WTC11 (cell line): ENCODE data around the gene ITPKB. TPM values are rescaled to one million over a fixed set of nuclear protein-coding genes. Genes with fewer than 3 reads are reported as not detected.
"Not testable (repeated sequence)": the region's sequence is repeated elsewhere in the genome, so short reads cannot be mapped to it uniquely, and the experiment has no call there.

ENCODE experiments used
- ATAC-seq: fragments of 200-7000 bp; cut with Tn5 transposase; 2 replicates; pipeline ENCODE4 v1.10.0; 2021; ENCODE audit warnings: mild to moderate bottlenecking, moderate library complexity
- CTCF ChIA-PET: fragments of 300-600 bp; sonication (Branson Sonifier 250); formaldehyde crosslinking; loops from one replicate; lab custom pipeline; 2021; ENCODE audit warnings: antibody characterized with exemption; lab: Charles Lee
- POLR2A ChIA-PET: fragments of 350-600 bp; sonication (Branson Sonifier 250); formaldehyde crosslinking; loops from one replicate; lab custom pipeline; 2021; ENCODE audit warnings: antibody characterized with exemption; lab: Charles Lee
- DNase-seq: peaks from one replicate; pipeline ENCODE4 v3.0.0; 2021; ENCODE audit warnings: low spot score
- H3K27ac Mint-ChIP-seq: 2 replicates; pipeline ENCODE4 v1.8.0; 2021; ENCODE audit warnings: mixed read lengths
- H3K27me3 Mint-ChIP-seq: 2 replicates; pipeline ENCODE4 v1.8.0; 2021; ENCODE audit warnings: low read depth, mild to moderate bottlenecking, moderate library complexity, mixed read lengths
- H3K36me3 Mint-ChIP-seq: 2 replicates; pipeline ENCODE4 v1.8.0; 2021; ENCODE audit warnings: mixed read lengths
- H3K4me1 Mint-ChIP-seq: 2 replicates; pipeline ENCODE4 v1.8.0; 2022; ENCODE audit warnings: mixed read lengths
- H3K4me3 Mint-ChIP-seq: 2 replicates; pipeline ENCODE4 v1.8.0; 2021; ENCODE audit warnings: mild to moderate bottlenecking, moderate library complexity, mixed read lengths
- H3K9me3 Mint-ChIP-seq: 2 replicates; pipeline ENCODE4 v1.8.0; 2021; ENCODE audit warnings: mixed read lengths
- CBFB ChIP-seq: sonication (generic); formaldehyde crosslinking; IDR thresholded peaks from 2 replicates; pipeline ENCODE4 v1.8.1; 2022; ENCODE audit warnings: mild to moderate bottlenecking, low read depth, missing genetic modification reagents
- ELF4 ChIP-seq: sonication (generic); formaldehyde crosslinking; IDR thresholded peaks from 2 replicates; pipeline ENCODE4 v1.8.1; 2022; ENCODE audit warnings: low read depth, mild to moderate bottlenecking, moderate library complexity, missing genetic modification reagents
- EMX1 ChIP-seq: fragments of 250-450 bp; sonication (Bioruptor Pico); IDR thresholded peaks from 2 replicates; pipeline ENCODE4 v1.8.0; 2021; ENCODE audit warnings: mild to moderate bottlenecking
- FOXP1 ChIP-seq: sonication (generic); formaldehyde crosslinking; IDR thresholded peaks from 2 replicates; pipeline ENCODE4 v1.8.0; 2022; ENCODE audit warnings: missing genetic modification reagents, mild to moderate bottlenecking, moderate library complexity, borderline replicate concordance
- HMGA2 ChIP-seq: fragments of 250-450 bp; sonication (Bioruptor Pico); IDR thresholded peaks from 2 replicates; pipeline ENCODE4 v1.4.0; 2021; ENCODE audit warnings: mild to moderate bottlenecking, moderate library complexity
- JAZF1 ChIP-seq: fragments of 250-450 bp; sonication (Bioruptor Pico); IDR thresholded peaks from 2 replicates; pipeline ENCODE4 v1.9.0; 2021; ENCODE audit warnings: moderate library complexity, mild to moderate bottlenecking, inconsistent platforms
- NFATC4 ChIP-seq: fragments of 250-450 bp; sonication (Bioruptor Pico); IDR thresholded peaks from 2 replicates; pipeline ENCODE4 v1.9.0; 2021; ENCODE audit warnings: mild to moderate bottlenecking
- NFE2L1 ChIP-seq: sonication (generic); formaldehyde crosslinking; IDR thresholded peaks from 2 replicates; pipeline ENCODE4 v1.8.1; 2023; ENCODE audit warnings: missing genetic modification reagents
- NR2C2 ChIP-seq: sonication (generic); formaldehyde crosslinking; IDR thresholded peaks from 2 replicates; pipeline ENCODE4 v1.8.0; 2022; ENCODE audit warnings: mild to moderate bottlenecking, missing genetic modification reagents
- PRRX2 ChIP-seq: fragments of 250-450 bp; sonication (Bioruptor Pico); IDR thresholded peaks from 2 replicates; pipeline ENCODE4 v1.8.0; 2021; ENCODE audit warnings: mild to moderate bottlenecking
- SMAD4 ChIP-seq: sonication (generic); formaldehyde crosslinking; IDR thresholded peaks from 2 replicates; pipeline ENCODE4 v1.8.0; 2022; ENCODE audit warnings: mild to moderate bottlenecking, missing genetic modification reagents
- SP1 ChIP-seq: sonication (generic); formaldehyde crosslinking; conservative IDR thresholded peaks from 2 replicates; pipeline ENCODE4 v1.8.1; 2022; ENCODE audit warnings: missing genetic modification reagents
- ZBTB21 ChIP-seq: sonication (generic); formaldehyde crosslinking; IDR thresholded peaks from 2 replicates; pipeline ENCODE4 v1.8.1; 2023; ENCODE audit warnings: mild to moderate bottlenecking, missing genetic modification reagents, borderline replicate concordance
- ZNF423 ChIP-seq: fragments of 250-450 bp; sonication (Bioruptor Pico); IDR thresholded peaks from 2 replicates; pipeline ENCODE4 v2.1.2; 2022; ENCODE audit warnings: mild to moderate bottlenecking, moderate library complexity
- ZNF671 ChIP-seq: fragments of 250-450 bp; sonication (Bioruptor Pico); IDR thresholded peaks from 2 replicates; pipeline ENCODE4 v1.8.0; 2021; ENCODE audit warnings: mild to moderate bottlenecking
- total RNA-seq: library from RNA; stranded (reverse); gene quantifications from 3 replicates; pipeline ENCODE4 v1.2.3, GENCODE V29; 2021
- TF ChIP-seq, protein P1 (sequence below): fragments of 200-600 bp; IDR thresholded peaks from 2 replicates; pipeline ENCODE4 v1.8.0; 2022; ENCODE audit warnings: antibody characterized with exemption
- TF ChIP-seq, protein P2 (sequence below): sonication (generic); formaldehyde crosslinking; IDR thresholded peaks from 2 replicates; pipeline ENCODE4 v1.8.1; 2022; ENCODE audit warnings: mild to moderate bottlenecking, missing genetic modification reagents, moderate library complexity, borderline replicate concordance
- TF ChIP-seq, protein P3 (sequence below): sonication (generic); formaldehyde crosslinking; IDR thresholded peaks from 2 replicates; pipeline ENCODE4 v1.8.0; 2022; ENCODE audit warnings: mild to moderate bottlenecking, missing genetic modification reagents
- TF ChIP-seq, protein P4 (sequence below): sonication (generic); formaldehyde crosslinking; IDR thresholded peaks from 2 replicates; pipeline ENCODE4 v1.8.1; 2023; ENCODE audit warnings: mild to moderate bottlenecking, missing genetic modification reagents, moderate library complexity
- TF ChIP-seq, protein P5 (sequence below): fragments of 250-450 bp; sonication (Bioruptor Pico); IDR thresholded peaks from 2 replicates; pipeline ENCODE4 v1.9.0; 2021; ENCODE audit warnings: mild to moderate bottlenecking, borderline replicate concordance
- TF ChIP-seq, protein P6 (sequence below): sonication (generic); formaldehyde crosslinking; IDR thresholded peaks from 2 replicates; pipeline ENCODE4 v1.8.1; 2023; ENCODE audit warnings: mild to moderate bottlenecking, moderate library complexity, missing genetic modification reagents

The ITPKB gene
- total RNA-seq, 1 experiment from 2014 or later, result 15.6 TPM

DNA sequence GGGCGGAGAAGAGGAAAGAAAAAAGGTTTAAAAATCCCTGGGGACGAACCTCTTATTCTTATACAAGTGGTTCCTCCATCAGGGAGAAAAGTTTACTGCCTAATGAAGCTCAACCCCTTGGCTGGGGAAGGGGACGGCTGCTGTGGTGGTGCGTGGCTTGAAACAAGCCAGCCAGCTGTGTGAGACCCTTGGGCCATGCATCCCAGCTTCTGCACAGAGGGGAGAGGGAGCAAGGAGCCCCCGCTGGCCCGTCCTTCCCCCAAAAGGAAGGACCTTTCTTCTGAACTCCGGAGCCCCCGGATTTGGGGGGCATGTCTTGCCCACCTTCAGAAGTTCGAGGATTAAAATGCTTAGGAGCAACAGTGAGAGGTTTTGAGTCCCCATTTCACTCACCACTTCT, 123.2 kb downstream of the ITPKB start (continued):
- no peak for TF ChIP-seq EMX1
- TF ChIP-seq, all 79 proteins: peak for 0

DNA sequence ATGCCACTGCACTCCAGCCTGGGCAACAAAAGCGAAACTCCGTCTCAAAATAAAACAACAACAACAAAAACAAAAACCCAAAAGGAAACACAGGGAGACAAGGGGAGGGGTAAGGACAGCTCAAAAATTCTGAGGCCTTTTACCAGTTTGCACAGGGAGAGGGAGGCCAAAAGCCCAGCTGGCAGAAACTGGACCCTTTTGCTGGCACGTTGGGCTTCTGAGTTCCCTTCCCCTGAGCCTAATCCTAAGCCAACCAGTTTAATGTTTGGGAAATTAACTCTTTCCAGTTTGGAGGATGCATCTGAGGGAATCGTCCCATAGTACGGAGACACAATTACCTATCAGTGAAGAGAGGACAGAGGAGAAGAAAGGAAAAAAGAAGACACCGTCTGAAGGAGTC, 127.1 kb downstream of the ITPKB start:
- H3K36me3 Mint-ChIP-seq, DNase-seq, ATAC-seq, H3K4me3 Mint-ChIP-seq, POLR2A ChIA-PET, H3K27me3 Mint-ChIP-seq, H3K27ac Mint-ChIP-seq: not testable (repeated sequence)
- H3K4me1 Mint-ChIP-seq, result peaks cover 21% of the 10 kb centered on the region
- peaks cover 26% of the 10 kb centered on the region for H3K9me3 Mint-ChIP-seq
- CTCF ChIA-PET, result interaction anchor here (1.3 kb wide), 2 partner anchors 188 to 204 kb away, joined by 3 to 6 read pairs; partner anchors contain the start of gene PARP1

DNA sequence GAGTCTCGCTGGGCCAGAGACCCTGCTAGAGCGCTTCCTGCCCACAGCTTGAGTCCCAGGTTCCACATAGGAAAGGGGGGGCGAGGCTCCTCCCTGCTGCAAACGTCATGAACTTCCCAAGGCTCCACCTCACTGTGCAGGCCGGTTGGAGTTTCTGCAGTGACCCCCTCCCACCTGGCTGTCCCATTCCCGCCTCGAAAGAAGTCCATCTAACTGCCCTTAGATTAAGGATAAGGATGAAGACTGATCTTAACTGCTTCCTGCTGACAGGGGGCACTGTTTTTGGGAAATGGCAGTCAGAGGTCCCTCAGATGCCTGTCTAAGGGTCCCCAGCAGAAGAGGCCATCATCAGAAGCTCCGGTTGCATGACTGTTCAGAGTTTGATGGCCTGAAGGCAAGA, 127.8 kb downstream of the ITPKB start:
- TF ChIP-seq, protein P1, sequence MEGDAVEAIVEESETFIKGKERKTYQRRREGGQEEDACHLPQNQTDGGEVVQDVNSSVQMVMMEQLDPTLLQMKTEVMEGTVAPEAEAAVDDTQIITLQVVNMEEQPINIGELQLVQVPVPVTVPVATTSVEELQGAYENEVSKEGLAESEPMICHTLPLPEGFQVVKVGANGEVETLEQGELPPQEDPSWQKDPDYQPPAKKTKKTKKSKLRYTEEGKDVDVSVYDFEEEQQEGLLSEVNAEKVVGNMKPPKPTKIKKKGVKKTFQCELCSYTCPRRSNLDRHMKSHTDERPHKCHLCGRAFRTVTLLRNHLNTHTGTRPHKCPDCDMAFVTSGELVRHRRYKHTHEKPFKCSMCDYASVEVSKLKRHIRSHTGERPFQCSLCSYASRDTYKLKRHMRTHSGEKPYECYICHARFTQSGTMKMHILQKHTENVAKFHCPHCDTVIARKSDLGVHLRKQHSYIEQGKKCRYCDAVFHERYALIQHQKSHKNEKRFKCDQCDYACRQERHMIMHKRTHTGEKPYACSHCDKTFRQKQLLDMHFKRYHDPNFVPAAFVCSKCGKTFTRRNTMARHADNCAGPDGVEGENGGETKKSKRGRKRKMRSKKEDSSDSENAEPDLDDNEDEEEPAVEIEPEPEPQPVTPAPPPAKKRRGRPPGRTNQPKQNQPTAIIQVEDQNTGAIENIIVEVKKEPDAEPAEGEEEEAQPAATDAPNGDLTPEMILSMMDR, result no peak
- no peak for TF ChIP-seq SP1 (CRISPR knock-in tag)
- no peak for TF ChIP-seq ELF4
- TF ChIP-seq FOXP1 (CRISPR knock-in tag), result no peak
- no peaks in the 10 kb centered on the region; the same call in none of the 2 replicates for H3K27me3 Mint-ChIP-seq
- peaks cover 27% of the 10 kb centered on the region for H3K4me1 Mint-ChIP-seq
- ChIA-PET CTCF (interaction anchor here (1.0 to 3.7 kb wide), 4 partner anchors 18 to 203 kb away, joined by 3 to 77 read pairs (median 4); partner anchors contain the start of genes PARP1 and STUM), POLR2A (no interaction called here)
- DNase-seq, result peak; percentile 31
- H3K27ac Mint-ChIP-seq, result no peak overlapping the region
- ATAC-seq, result peak; percentile 51
- no peak overlapping the region for H3K4me3 Mint-ChIP-seq
- H3K36me3 Mint-ChIP-seq, result no peaks in the 10 kb centered on the region
- H3K9me3 Mint-ChIP-seq, result peaks cover 19% of the 10 kb centered on the region

DNA sequence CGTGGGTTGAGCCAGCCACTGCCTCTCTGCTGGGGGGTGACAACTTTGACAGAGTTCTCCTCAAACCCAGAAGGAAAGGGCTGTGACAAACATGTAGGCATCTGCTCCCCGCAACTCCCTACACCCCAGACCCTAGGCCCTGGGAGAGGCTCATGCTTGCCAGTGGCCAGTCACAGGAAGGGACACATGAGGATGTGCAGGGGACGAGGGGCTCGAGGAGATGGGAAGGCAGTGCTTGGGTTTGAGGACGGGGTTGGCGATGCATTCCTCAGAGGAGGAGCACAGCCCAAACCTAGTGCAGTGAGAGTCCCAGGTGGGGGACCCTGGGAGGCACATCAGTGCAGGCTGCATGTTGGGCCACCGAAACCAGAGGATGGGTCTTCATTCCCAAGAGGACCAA, 128.4 kb downstream of the ITPKB start:
- Mint-ChIP-seq H3K27me3 (no peaks in the 10 kb centered on the region; the same call in none of the 2 replicates), H3K9me3 (peaks cover 16% of the 10 kb centered on the region), H3K36me3 (no peaks in the 10 kb centered on the region), H3K4me3 (no peak overlapping the region), H3K27ac (no peak overlapping the region), H3K4me1 (peaks cover 29% of the 10 kb centered on the region)
- no peak for DNase-seq
- ChIA-PET POLR2A (no interaction called here), CTCF (interaction anchor here (1.0 to 5.0 kb wide), 6 partner anchors 15 to 203 kb away, joined by 3 to 77 read pairs (median 26); partner anchors contain the start of genes PARP1 and STUM)
- ATAC-seq, result no peak
- TF ChIP-seq, protein P2, sequence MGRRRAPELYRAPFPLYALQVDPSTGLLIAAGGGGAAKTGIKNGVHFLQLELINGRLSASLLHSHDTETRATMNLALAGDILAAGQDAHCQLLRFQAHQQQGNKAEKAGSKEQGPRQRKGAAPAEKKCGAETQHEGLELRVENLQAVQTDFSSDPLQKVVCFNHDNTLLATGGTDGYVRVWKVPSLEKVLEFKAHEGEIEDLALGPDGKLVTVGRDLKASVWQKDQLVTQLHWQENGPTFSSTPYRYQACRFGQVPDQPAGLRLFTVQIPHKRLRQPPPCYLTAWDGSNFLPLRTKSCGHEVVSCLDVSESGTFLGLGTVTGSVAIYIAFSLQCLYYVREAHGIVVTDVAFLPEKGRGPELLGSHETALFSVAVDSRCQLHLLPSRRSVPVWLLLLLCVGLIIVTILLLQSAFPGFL (CRISPR knock-in tag), result no peak
- TF ChIP-seq, protein P3, sequence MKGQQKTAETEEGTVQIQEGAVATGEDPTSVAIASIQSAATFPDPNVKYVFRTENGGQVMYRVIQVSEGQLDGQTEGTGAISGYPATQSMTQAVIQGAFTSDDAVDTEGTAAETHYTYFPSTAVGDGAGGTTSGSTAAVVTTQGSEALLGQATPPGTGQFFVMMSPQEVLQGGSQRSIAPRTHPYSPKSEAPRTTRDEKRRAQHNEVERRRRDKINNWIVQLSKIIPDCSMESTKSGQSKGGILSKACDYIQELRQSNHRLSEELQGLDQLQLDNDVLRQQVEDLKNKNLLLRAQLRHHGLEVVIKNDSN, result no peak
- TF ChIP-seq PRRX2 (no peak), NR2C2 (CRISPR knock-in tag) (no peak), ELF4 (no peak), SMAD4 (no peak), EMX1 (no peak), ZBTB21 (CRISPR knock-in tag) (no peak), NFATC4 (CRISPR knock-in tag) (no peak), CBFB (CRISPR knock-in tag) (no peak), ZNF423 (CRISPR knock-in tag) (no peak), NFE2L1 (CRISPR knock-in tag) (no peak), ZNF671 (no peak), JAZF1 (CRISPR knock-in tag) (no peak), HMGA2 (CRISPR knock-in tag) (no peak)
- TF ChIP-seq, protein P4, sequence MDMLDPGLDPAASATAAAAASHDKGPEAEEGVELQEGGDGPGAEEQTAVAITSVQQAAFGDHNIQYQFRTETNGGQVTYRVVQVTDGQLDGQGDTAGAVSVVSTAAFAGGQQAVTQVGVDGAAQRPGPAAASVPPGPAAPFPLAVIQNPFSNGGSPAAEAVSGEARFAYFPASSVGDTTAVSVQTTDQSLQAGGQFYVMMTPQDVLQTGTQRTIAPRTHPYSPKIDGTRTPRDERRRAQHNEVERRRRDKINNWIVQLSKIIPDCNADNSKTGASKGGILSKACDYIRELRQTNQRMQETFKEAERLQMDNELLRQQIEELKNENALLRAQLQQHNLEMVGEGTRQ (CRISPR knock-in tag), result no peak
- TF ChIP-seq, protein P5, sequence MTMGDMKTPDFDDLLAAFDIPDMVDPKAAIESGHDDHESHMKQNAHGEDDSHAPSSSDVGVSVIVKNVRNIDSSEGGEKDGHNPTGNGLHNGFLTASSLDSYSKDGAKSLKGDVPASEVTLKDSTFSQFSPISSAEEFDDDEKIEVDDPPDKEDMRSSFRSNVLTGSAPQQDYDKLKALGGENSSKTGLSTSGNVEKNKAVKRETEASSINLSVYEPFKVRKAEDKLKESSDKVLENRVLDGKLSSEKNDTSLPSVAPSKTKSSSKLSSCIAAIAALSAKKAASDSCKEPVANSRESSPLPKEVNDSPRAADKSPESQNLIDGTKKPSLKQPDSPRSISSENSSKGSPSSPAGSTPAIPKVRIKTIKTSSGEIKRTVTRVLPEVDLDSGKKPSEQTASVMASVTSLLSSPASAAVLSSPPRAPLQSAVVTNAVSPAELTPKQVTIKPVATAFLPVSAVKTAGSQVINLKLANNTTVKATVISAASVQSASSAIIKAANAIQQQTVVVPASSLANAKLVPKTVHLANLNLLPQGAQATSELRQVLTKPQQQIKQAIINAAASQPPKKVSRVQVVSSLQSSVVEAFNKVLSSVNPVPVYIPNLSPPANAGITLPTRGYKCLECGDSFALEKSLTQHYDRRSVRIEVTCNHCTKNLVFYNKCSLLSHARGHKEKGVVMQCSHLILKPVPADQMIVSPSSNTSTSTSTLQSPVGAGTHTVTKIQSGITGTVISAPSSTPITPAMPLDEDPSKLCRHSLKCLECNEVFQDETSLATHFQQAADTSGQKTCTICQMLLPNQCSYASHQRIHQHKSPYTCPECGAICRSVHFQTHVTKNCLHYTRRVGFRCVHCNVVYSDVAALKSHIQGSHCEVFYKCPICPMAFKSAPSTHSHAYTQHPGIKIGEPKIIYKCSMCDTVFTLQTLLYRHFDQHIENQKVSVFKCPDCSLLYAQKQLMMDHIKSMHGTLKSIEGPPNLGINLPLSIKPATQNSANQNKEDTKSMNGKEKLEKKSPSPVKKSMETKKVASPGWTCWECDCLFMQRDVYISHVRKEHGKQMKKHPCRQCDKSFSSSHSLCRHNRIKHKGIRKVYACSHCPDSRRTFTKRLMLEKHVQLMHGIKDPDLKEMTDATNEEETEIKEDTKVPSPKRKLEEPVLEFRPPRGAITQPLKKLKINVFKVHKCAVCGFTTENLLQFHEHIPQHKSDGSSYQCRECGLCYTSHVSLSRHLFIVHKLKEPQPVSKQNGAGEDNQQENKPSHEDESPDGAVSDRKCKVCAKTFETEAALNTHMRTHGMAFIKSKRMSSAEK, result no peak
- TF ChIP-seq, protein P6, sequence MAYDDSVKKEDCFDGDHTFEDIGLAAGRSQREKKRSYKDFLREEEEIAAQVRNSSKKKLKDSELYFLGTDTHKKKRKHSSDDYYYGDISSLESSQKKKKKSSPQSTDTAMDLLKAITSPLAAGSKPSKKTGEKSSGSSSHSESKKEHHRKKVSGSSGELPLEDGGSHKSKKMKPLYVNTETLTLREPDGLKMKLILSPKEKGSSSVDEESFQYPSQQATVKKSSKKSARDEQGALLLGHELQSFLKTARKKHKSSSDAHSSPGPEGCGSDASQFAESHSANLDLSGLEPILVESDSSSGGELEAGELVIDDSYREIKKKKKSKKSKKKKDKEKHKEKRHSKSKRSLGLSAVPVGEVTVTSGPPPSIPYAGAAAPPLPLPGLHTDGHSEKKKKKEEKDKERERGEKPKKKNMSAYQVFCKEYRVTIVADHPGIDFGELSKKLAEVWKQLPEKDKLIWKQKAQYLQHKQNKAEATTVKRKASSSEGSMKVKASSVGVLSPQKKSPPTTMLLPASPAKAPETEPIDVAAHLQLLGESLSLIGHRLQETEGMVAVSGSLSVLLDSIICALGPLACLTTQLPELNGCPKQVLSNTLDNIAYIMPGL (CRISPR knock-in tag), result no peak
- TF ChIP-seq, all 79 proteins: peak for 0
